Measurements from ENCODE around the gene MATN3. TPM values are rescaled to one million over a fixed set of nuclear protein-coding genes. Genes with fewer than 3 reads are reported as not detected.

The MATN3 gene
- polyA plus RNA-seq, 4 donors = 0.25 to 1.0 TPM; not detected in 2

DNA sequence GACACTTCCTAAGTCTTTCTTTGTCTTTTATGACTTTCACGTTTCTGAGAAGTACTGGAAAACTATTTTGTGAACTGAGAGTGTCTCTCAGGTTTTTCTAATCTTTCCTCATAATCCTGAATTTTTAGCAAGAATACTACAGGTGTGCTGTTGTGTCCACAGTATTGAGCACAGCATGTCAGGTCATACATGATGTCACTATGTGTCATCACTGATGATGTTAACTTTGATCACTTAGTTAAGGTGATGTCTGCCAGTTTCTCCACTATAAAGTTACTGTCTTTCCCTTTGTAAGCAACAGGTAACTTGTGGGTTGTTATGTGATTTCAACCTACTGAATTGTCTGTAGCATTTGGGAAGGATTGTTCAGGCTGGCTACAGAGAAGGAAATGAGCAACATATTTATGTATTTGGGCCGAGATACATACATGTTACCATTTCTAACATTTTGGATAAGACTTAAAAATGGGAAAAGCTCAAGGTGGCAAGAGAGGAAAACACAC lies 11.1 kb downstream of the MATN3 start:
- Histone ChIP-seq H3K36me3 (ENCODE audit: control insufficient read depth in 3 of 3, insufficient read depth in 2 of 3, low read depth in 1 of 3, low read length in 3 of 3) (no peaks in the 10 kb centered on the region), H3K4me1 (ENCODE audit: control insufficient read depth in 3 of 3, insufficient read depth in 2 of 3, low read depth in 1 of 3, low read length in 2 of 3) (no peaks in the 10 kb centered on the region), H3K9me3 (ENCODE audit: control insufficient read depth in 2 of 2, insufficient read depth in 1 of 2, low read depth in 1 of 2, low read length in 1 of 2) (no peaks in the 10 kb centered on the region), H3K4me3 (ENCODE audit: low read depth in 1 of 3, low read length in 3 of 3) (no peak overlapping the region), H3K27me3 (ENCODE audit: control insufficient read depth in 3 of 3, insufficient read depth in 3 of 3, low read length in 3 of 3) (no peaks in the 10 kb centered on the region), H3K27ac (ENCODE audit: low read depth in 1 of 3, low read length in 2 of 3) (no peak overlapping the region)
- DNase-seq (no peak), FAIRE-seq (no peak)
- 65 to 82% (median 73%) methylated on average over 2 of the region's 2 CpGs for WGBS, 3 donors

DNA sequence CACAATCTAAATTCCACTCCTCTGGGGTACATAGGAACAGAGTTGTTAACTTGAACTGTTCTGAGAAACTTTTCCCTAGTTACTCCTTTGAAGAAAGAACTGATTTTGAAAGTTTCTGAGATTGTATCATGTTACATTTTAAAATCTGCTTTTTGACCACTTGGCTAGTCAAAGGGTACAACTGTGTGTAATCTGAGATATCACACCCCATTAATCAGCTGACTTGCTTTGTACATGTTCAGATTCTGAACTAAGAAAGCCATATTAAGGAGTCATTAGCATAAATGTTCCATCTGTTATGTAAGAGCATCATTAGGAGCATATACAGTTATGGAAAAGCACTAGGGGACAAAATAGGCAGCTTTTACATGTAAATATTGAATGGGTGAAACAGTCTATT lies 18.7 kb downstream of the MATN3 start:
- Histone ChIP-seq H3K36me3 (ENCODE audit: control insufficient read depth in 3 of 3, insufficient read depth in 2 of 3, low read depth in 1 of 3, low read length in 3 of 3) (no peaks in the 10 kb centered on the region), H3K4me3 (ENCODE audit: low read depth in 1 of 3, low read length in 3 of 3) (no peak overlapping the region), H3K27ac (ENCODE audit: low read depth in 1 of 3, low read length in 2 of 3) (no peak overlapping the region), H3K4me1 (ENCODE audit: control insufficient read depth in 3 of 3, insufficient read depth in 2 of 3, low read depth in 1 of 3, low read length in 2 of 3) (peaks cover 0 to 5% (median 2%) of the 10 kb centered on the region in 3 donors), H3K9me3 (ENCODE audit: control insufficient read depth in 2 of 2, insufficient read depth in 1 of 2, low read depth in 1 of 2, low read length in 1 of 2) (no peaks in the 10 kb centered on the region), H3K27me3 (ENCODE audit: control insufficient read depth in 3 of 3, insufficient read depth in 3 of 3, low read length in 3 of 3) (no peaks in the 10 kb centered on the region)
- no peak for DNase-seq
- no peak for FAIRE-seq

DNA sequence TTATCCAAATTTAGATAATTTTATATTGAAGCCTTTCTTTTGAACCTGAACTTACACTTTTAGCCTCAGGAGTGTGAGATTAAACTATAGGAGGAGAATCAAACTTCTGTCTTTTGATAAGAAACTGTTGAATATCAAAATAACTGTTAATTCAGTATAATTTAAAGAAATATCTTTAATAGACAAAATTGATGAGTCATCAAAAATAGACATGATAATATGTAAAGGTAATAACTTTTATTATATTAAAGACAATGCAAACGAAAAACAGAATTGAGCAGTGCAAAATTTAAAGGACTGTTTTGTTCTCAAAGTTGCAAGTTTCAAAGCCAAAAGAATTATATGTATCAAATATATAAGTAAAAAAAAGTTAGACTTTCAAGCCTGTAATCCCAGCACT lies 20.6 kb downstream of the MATN3 start:
- Histone ChIP-seq H3K9me3 (ENCODE audit: control insufficient read depth in 2 of 2, insufficient read depth in 1 of 2, low read depth in 1 of 2, low read length in 1 of 2) (no peaks in the 10 kb centered on the region), H3K4me3 (ENCODE audit: low read depth in 1 of 3, low read length in 3 of 3) (no peak overlapping the region), H3K4me1 (ENCODE audit: control insufficient read depth in 3 of 3, insufficient read depth in 2 of 3, low read depth in 1 of 3, low read length in 2 of 3) (peaks cover 0 to 5% (median 2%) of the 10 kb centered on the region in 3 donors), H3K27me3 (ENCODE audit: control insufficient read depth in 3 of 3, insufficient read depth in 3 of 3, low read length in 3 of 3) (no peaks in the 10 kb centered on the region), H3K36me3 (ENCODE audit: control insufficient read depth in 3 of 3, insufficient read depth in 2 of 3, low read depth in 1 of 3, low read length in 3 of 3) (no peaks in the 10 kb centered on the region), H3K27ac (ENCODE audit: low read depth in 1 of 3, low read length in 2 of 3) (no peak overlapping the region)
- FAIRE-seq (no peak), DNase-seq (no peak)
- WGBS, 3 donors = 51 to 87% (median 58%) methylated on average over 1 of the region's 1 CpG

DNA sequence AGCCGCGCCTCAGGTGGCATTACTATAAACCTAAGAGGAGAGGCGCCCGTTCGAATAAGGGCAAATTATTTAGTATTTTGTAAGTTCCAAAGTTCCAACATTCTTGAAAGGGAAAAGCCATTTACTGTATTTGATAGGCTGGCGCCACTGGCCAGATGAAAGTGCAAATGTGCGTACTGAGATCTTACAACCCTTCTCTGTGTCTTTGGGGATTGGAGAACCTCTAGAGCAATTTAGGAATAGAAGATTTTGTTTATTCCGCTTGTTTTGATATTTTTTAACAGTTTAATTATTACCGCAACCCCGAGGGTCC lies 22.1 kb downstream of the MATN3 start:
- H3K4me3 ChIP-seq (ENCODE audit: low read depth in 1 of 3, low read length in 3 of 3) = peak overlapping the region; percentile 70 to 86 (median 74)
- no peak for DNase-seq
- H3K36me3 ChIP-seq (ENCODE audit: control insufficient read depth in 3 of 3, insufficient read depth in 2 of 3, low read depth in 1 of 3, low read length in 3 of 3) = no peaks in the 10 kb centered on the region
- peaks cover 0 to 5% (median 2%) of the 10 kb centered on the region in 3 donors for H3K4me1 ChIP-seq (ENCODE audit: control insufficient read depth in 3 of 3, insufficient read depth in 2 of 3, low read depth in 1 of 3, low read length in 2 of 3)
- no peaks in the 10 kb centered on the region for H3K9me3 ChIP-seq (ENCODE audit: control insufficient read depth in 2 of 2, insufficient read depth in 1 of 2, low read depth in 1 of 2, low read length in 1 of 2)
- 22 to 23% (median 22%) methylated on average over 10 of the region's 10 CpGs for WGBS, 3 donors
- H3K27ac ChIP-seq (ENCODE audit: low read depth in 1 of 3, low read length in 2 of 3) = peak overlapping the region in 2 of 3 donors; percentile 39 to 71
- H3K27me3 ChIP-seq (ENCODE audit: control insufficient read depth in 3 of 3, insufficient read depth in 3 of 3, low read length in 3 of 3) = no peaks in the 10 kb centered on the region
- no peak for FAIRE-seq

DNA sequence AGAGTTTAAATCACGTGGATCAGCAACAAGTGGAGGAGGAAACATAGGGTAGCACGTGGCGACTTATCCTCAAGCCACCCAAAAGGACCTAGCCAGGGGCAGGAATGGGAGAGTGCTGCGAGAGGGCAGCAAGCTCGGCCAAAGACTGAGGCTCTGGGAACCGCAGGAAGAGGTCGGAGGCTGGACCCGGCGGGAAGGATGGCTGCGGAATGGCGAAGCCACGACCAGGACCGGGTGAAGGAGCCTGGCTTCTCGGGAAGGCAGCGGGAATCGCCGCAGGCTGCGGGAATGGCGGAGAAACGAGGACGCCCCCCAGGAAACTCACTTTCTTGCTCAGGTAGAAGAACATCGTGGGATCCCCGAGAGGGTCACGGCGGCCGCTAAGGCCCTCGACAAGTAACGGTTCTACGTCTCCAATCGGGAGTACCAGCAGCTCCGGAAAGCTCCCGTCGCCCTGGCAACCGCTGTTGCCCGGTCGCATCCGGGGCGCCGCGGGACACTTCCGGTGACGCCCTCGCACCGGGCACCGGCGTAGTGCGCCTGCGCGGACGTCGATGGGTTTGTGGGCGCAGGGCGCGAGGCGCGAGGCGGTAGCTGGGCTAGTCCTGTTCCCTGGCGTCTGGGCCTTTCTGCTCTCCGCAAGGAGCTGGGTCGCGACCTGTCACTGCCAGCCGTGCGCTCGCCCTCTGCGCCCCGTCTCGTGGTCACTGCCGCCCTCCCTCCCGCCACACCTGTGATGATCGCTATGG lies 22.6 kb downstream of the MATN3 start, which contains the start of gene WDR35:
Gene WDR35, minus strand, starts transcription at position 439 of the 749 bp plus-strand sequence. Its CDS starts 90 bp downstream, at position 349.
- FAIRE-seq (no peak), DNase-seq (peak; percentile 89 to 95)
- peaks cover 0 to 2% (median 0%) of the 10 kb centered on the region in 3 donors for H3K36me3 ChIP-seq (ENCODE audit: control insufficient read depth in 3 of 3, insufficient read depth in 2 of 3, low read depth in 1 of 3, low read length in 3 of 3)
- H3K27ac ChIP-seq (ENCODE audit: low read depth in 1 of 3, low read length in 2 of 3) = peak within 1 kb of the TSS in 2 of 3 donors; percentile 39 to 71
- H3K27me3 ChIP-seq (ENCODE audit: control insufficient read depth in 3 of 3, insufficient read depth in 3 of 3, low read length in 3 of 3) = no peaks in the 10 kb centered on the region
- H3K4me1 ChIP-seq (ENCODE audit: control insufficient read depth in 3 of 3, insufficient read depth in 2 of 3, low read depth in 1 of 3, low read length in 2 of 3) = peaks cover 0 to 5% (median 2%) of the 10 kb centered on the region in 3 donors
- H3K4me3 ChIP-seq (ENCODE audit: low read depth in 1 of 3, low read length in 3 of 3) = peak within 1 kb of the TSS; percentile 70 to 86 (median 74)
- 0 to 1% (median 1%) methylated on average over 70 of the region's 70 CpGs for WGBS, 3 donors
- H3K9me3 ChIP-seq (ENCODE audit: control insufficient read depth in 2 of 2, insufficient read depth in 1 of 2, low read depth in 1 of 2, low read length in 1 of 2) = no peaks in the 10 kb centered on the region

DNA sequence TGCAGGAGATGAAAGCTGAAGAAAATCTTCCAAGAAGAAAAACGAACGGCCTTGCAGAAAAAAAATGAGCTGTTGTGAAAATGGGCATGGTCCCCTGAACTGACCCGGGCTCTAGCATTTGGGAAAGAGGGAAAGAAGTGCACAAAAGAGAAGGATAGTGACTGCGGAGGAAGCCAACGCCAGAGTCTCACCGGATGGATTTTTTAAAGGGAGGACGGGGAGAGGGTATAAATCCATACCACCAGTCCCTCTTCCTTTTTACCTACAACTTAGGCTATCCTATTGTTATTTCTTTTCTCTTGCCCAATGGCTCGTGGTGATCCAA lies 23.2 kb downstream of the MATN3 start:
- FAIRE-seq (no peak), DNase-seq (no peak)
- H3K9me3 ChIP-seq (ENCODE audit: control insufficient read depth in 2 of 2, insufficient read depth in 1 of 2, low read depth in 1 of 2, low read length in 1 of 2) = no peaks in the 10 kb centered on the region
- 9 to 11% (median 10%) methylated on average over 8 of the region's 8 CpGs for WGBS, 3 donors
- peaks cover 0 to 3% (median 0%) of the 10 kb centered on the region in 3 donors for H3K36me3 ChIP-seq (ENCODE audit: control insufficient read depth in 3 of 3, insufficient read depth in 2 of 3, low read depth in 1 of 3, low read length in 3 of 3)
- peak overlapping the region in 1 of 3 donors; percentile 71 for H3K27ac ChIP-seq (ENCODE audit: low read depth in 1 of 3, low read length in 2 of 3)
- peaks cover 0 to 5% (median 2%) of the 10 kb centered on the region in 3 donors for H3K4me1 ChIP-seq (ENCODE audit: control insufficient read depth in 3 of 3, insufficient read depth in 2 of 3, low read depth in 1 of 3, low read length in 2 of 3)
- H3K27me3 ChIP-seq (ENCODE audit: control insufficient read depth in 3 of 3, insufficient read depth in 3 of 3, low read length in 3 of 3) = no peaks in the 10 kb centered on the region
- H3K4me3 ChIP-seq (ENCODE audit: low read depth in 1 of 3, low read length in 3 of 3) = peak overlapping the region; percentile 70 to 86 (median 74)

DNA sequence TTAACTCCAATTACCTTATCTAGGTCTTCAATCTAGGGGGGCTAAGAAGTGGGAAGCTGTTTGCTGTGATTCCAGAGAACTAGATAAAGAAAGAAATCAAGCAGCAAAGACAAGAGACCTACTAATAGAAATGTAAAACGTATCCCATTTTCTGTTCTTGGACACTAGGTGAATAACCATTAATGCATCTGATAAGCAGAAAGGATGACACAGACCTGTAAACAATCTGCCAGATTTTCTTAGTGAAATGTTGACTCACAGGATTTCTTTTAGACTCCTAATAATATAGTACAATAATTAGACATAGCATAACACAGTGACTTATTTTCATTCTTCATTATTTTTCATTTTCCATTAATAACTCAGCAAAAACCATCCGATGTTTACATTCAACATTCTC lies 23.9 kb downstream of the MATN3 start:
- no peak for DNase-seq

DNA sequence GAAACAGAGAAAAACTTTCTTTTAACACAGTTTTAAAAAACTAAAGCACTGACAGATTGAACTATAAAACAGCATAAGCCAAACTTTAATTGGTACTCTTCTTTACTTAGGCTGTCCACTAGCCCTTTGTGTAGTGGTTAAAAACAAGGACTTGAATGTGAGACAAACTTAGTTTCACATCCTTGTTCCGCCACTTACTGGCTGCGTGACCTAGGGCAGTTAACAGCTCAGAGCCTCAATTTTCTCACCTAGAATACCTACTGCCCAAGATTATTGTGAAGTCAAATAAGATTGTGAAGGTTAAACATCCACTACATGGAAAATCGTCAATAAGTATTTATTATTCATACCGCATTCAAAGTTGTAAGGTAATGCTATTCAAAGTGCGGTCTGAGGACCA lies 24.5 kb downstream of the MATN3 start:
- 91 to 94% (median 92%) methylated on average over 5 of the region's 5 CpGs for WGBS, 3 donors
- Histone ChIP-seq H3K27ac (ENCODE audit: low read depth in 1 of 3, low read length in 2 of 3) (no peak overlapping the region), H3K4me1 (ENCODE audit: control insufficient read depth in 3 of 3, insufficient read depth in 2 of 3, low read depth in 1 of 3, low read length in 2 of 3) (peaks cover 0 to 5% (median 2%) of the 10 kb centered on the region in 3 donors), H3K36me3 (ENCODE audit: control insufficient read depth in 3 of 3, insufficient read depth in 2 of 3, low read depth in 1 of 3, low read length in 3 of 3) (peaks cover 0 to 3% (median 0%) of the 10 kb centered on the region in 3 donors), H3K27me3 (ENCODE audit: control insufficient read depth in 3 of 3, insufficient read depth in 3 of 3, low read length in 3 of 3) (no peaks in the 10 kb centered on the region), H3K9me3 (ENCODE audit: control insufficient read depth in 2 of 2, insufficient read depth in 1 of 2, low read depth in 1 of 2, low read length in 1 of 2) (no peaks in the 10 kb centered on the region), H3K4me3 (ENCODE audit: low read depth in 1 of 3, low read length in 3 of 3) (no peak overlapping the region)
- DNase-seq (no peak), FAIRE-seq (no peak)

More for the DNA sequence above, 23.9 kb downstream of the MATN3 start:
- 68 to 90% (median 84%) methylated on average over 2 of the region's 2 CpGs for WGBS, 3 donors
- no peak for FAIRE-seq
- peaks cover 0 to 3% (median 0%) of the 10 kb centered on the region in 3 donors for H3K36me3 ChIP-seq (ENCODE audit: control insufficient read depth in 3 of 3, insufficient read depth in 2 of 3, low read depth in 1 of 3, low read length in 3 of 3)
- H3K9me3 ChIP-seq (ENCODE audit: control insufficient read depth in 2 of 2, insufficient read depth in 1 of 2, low read depth in 1 of 2, low read length in 1 of 2) = no peaks in the 10 kb centered on the region
- peaks cover 0 to 5% (median 2%) of the 10 kb centered on the region in 3 donors for H3K4me1 ChIP-seq (ENCODE audit: control insufficient read depth in 3 of 3, insufficient read depth in 2 of 3, low read depth in 1 of 3, low read length in 2 of 3)
- no peaks in the 10 kb centered on the region for H3K27me3 ChIP-seq (ENCODE audit: control insufficient read depth in 3 of 3, insufficient read depth in 3 of 3, low read length in 3 of 3)
- H3K27ac ChIP-seq (ENCODE audit: low read depth in 1 of 3, low read length in 2 of 3) = no peak overlapping the region
- H3K4me3 ChIP-seq (ENCODE audit: low read depth in 1 of 3, low read length in 3 of 3) = no peak overlapping the region

Data from small intestine (tissue), 7 donors.